Neural progenitor cell (in vitro differentiated cells): Measurements from ENCODE around the gene BMP2K.

ENCODE experiments used
- CTCF ChIP-seq: fragments of 200-600 bp; sonication (generic); IDR thresholded peaks from 2 replicates; pipeline ENCODE4 v1.5.1; 2017; ENCODE audit warnings: antibody characterized with exemption, mild to moderate bottlenecking
- EZH2 ChIP-seq: fragments of 200-600 bp; sonication (generic); IDR thresholded peaks from 2 replicates; pipeline ENCODE4 v1.6.1; 2017; ENCODE audit warnings: antibody characterized with exemption, mild to moderate bottlenecking, moderate library complexity

- TF ChIP-seq EZH2 = no peak
- no peak for TF ChIP-seq CTCF
Measured at GRCh38 chr4:78865451-78865850, 89.3 kb downstream of the BMP2K start.
